Right renal pelvis (tissue), 4 donors: ENCODE data around the gene SPIN3. TPM values are rescaled to one million over a fixed set of nuclear protein-coding genes. Genes with fewer than 3 reads are reported as not detected.
A peak's percentile ranks its signal among the peaks of the same experiment; 100 is the strongest.
"Not testable (repeated sequence)": the region's sequence is repeated elsewhere in the genome, so short reads cannot be mapped to it uniquely, and the experiment has no call there.

Experiments used
- DNase-seq, 4 donors: peaks; one replicate each; pipeline ENCODE4 v3.0.0-alpha.2; 2013; ENCODE audit warnings: low read depth in 4 of 4, low spot score in 3 of 4, missing footprints in 1 of 4
- polyA plus RNA-seq, 4 donors: library from polyadenylated mRNA; unstranded; fragments of 120-200 nt; gene quantifications; one replicate each; pipeline ENCODE4 v1.2.1, GENCODE V29; 2013; ENCODE audit not compliant: insufficient read length in 4 of 4

SPIN3 gene
- 10 to 100 TPM; 19.5 to 25.2 (median 23.0) TPM for polyA plus RNA-seq

- DNase-seq, result peak; percentile 54 to 76 (median 64)
These were observed at the start of gene SPIN3 for GRCh38 chrX:56995271-56995994. SPIN3 (minus strand) TSS chrX:56995541; CDS start chrX:56994947, 594 bp downstream.

- DNase-seq, result no peak
These were observed 48.9 kb upstream of the SPIN3 start for GRCh38 chrX:57044245-57044644.

GRCh38 chrX:57037265-57037664 is 41.9 kb upstream of the SPIN3 start:
- not testable (repeated sequence) for DNase-seq

GRCh38 chrX:56994375-56995270 is 718 bp downstream of the SPIN3 start:
- DNase-seq, result no peak

- no peak for DNase-seq
These were observed 7.6 kb downstream of the SPIN3 start for GRCh38 chrX:56987741-56988140.

- DNase-seq, result no peak
These were observed 9.2 kb downstream of the SPIN3 start for GRCh38 chrX:56986138-56986537.

GRCh38 chrX:56978172-56978571 is 17.2 kb downstream of the SPIN3 start:
- no peak for DNase-seq

GRCh38 chrX:56975611-56976010 is 19.7 kb downstream of the SPIN3 start:
- no peak for DNase-seq

GRCh38 chrX:56974408-56974807 is 20.9 kb downstream of the SPIN3 start:
- no peak for DNase-seq

GRCh38 chrX:56969559-56969958 is 25.8 kb downstream of the SPIN3 start:
- DNase-seq, result no peak

GRCh38 chrX:56968980-56969379 is 26.4 kb downstream of the SPIN3 start:
- no peak for DNase-seq

GRCh38 chrX:56963377-56963776 is 32.0 kb downstream of the SPIN3 start:
- no peak for DNase-seq

- DNase-seq, result no peak
These were observed 47.6 kb downstream of the SPIN3 start for GRCh38 chrX:56947699-56948098.

GRCh38 chrX:56946201-56946600 is 49.1 kb downstream of the SPIN3 start:
- not testable (repeated sequence) for DNase-seq

- DNase-seq, result not testable (repeated sequence)
These were observed 50.1 kb downstream of the SPIN3 start for GRCh38 chrX:56945226-56945625.

GRCh38 chrX:56943264-56943663 is 52.1 kb downstream of the SPIN3 start:
- no peak for DNase-seq

Other genes with a start within 250 kb of the SPIN3 start
- gene SPIN2B, start 126.0 kb upstream of the SPIN3 start, polyA plus RNA-seq, result 10 to 100 TPM; 18.9 to 21.8 (median 20.4) TPM
- 1 to 10 TPM; 3.2 to 4.1 (median 3.8) TPM for gene SPIN2A, start 141.9 kb upstream of the SPIN3 start, polyA plus RNA-seq